GM12878 (cell line): Measurements from ENCODE around the gene KDM5B. TPM values are rescaled to one million over a fixed set of nuclear protein-coding genes. Genes with fewer than 3 reads are reported as not detected.

Source experiments
- ATAC-seq: fragments of 200-7000 bp; cut with Tn5 transposase; 3 replicates; pipeline ENCODE4 v1.9.1; 2020; ENCODE audit warnings: mild to moderate bottlenecking, moderate library complexity
- BruUV-seq: library from RNA; stranded (reverse); fragments of 400-500 nt; replicated peaks from 2 replicates; lab custom pipeline; 2021; lab: Mats Ljungman, UMichigan
- CTCF ChIA-PET: fragments of 300-600 bp; sonication (Branson Sonifier 250); formaldehyde crosslinking; extraction: SDS; loops from one replicate; lab custom pipeline; 2021; ENCODE audit warnings: inconsistent platforms; lab: Yijun Ruan, JAX
- POLR2A ChIA-PET: fragments of 350-600 bp; formaldehyde crosslinking; extraction: SDS; loops from one replicate; lab custom pipeline; 2021; ENCODE audit warnings: inconsistent platforms; lab: Charles Lee
- RAD21 ChIA-PET: fragments of 300-600 bp; sonication (Branson Sonifier 250); formaldehyde crosslinking; loops from one replicate; lab custom pipeline; 2023; ENCODE audit warnings: antibody characterized with exemption; ENCODE audit not compliant: unreplicated experiment; lab: Charles Lee
- SMC1A ChIA-PET: fragments of 300-600 bp; sonication (Branson Sonifier 250); formaldehyde crosslinking; loops from one replicate; lab custom pipeline; 2023; ENCODE audit not compliant: unreplicated experiment, uncharacterized antibody; lab: Charles Lee
- DNase-seq: peaks from one replicate; pipeline ENCODE4 v3.0.0-alpha.2; 2011; ENCODE audit warnings: low read depth, low spot score
- FAIRE-seq: peaks from 3 replicates; lab custom pipeline; 2011; peaks lifted over from hg19 to GRCh38; lab: Jason Lieb, UNC
- H2AFZ ChIP-seq: 2 replicates; pipeline ENCODE4 v1.6.0; 2011; ENCODE audit warnings: low read depth, low read length, control low read depth; ENCODE audit not compliant: control insufficient read depth
- H3K27ac ChIP-seq: 2 replicates; pipeline ENCODE4 v1.5.1; 2011; ENCODE audit warnings: control low read depth; ENCODE audit not compliant: control insufficient read depth, insufficient read depth
- H3K27me3 ChIP-seq, 2 experiments: replicated peaks in 1 of 2; 2 replicates each; pipeline versions ENCODE4 v1.6.0 to v1.6.1; 2011; ENCODE audit warnings: low read length in 1 of 2; ENCODE audit not compliant: control insufficient read depth in 2 of 2, insufficient read depth in 2 of 2
- H3K36me3 ChIP-seq, 2 experiments: 2 replicates each; pipeline ENCODE4 v1.5.1; 2011; ENCODE audit warnings: low read length in 1 of 2; ENCODE audit not compliant: control insufficient read depth in 2 of 2, insufficient read depth in 2 of 2
- H3K4me1 ChIP-seq: 2 replicates; pipeline ENCODE4 v1.6.1; 2011; ENCODE audit warnings: mild to moderate bottlenecking, low read length, moderate library complexity, mixed read lengths; ENCODE audit not compliant: control insufficient read depth, insufficient read depth
- H3K4me2 ChIP-seq: 2 replicates; pipeline ENCODE4 v1.6.0; 2011; ENCODE audit warnings: control low read depth; ENCODE audit not compliant: control insufficient read depth, insufficient read depth
- H3K4me3 ChIP-seq: fragments of 200-600 bp; sonication (generic); 2 replicates; pipeline ENCODE4 v1.5.1; 2016
- H3K79me2 ChIP-seq: 2 replicates; pipeline ENCODE4 v1.6.0; 2011; ENCODE audit warnings: low read length; ENCODE audit not compliant: control insufficient read depth, insufficient read depth
- H3K9ac ChIP-seq: 2 replicates; pipeline ENCODE4 v1.8.0; 2011; ENCODE audit warnings: low read length, control low read depth, mixed read lengths; ENCODE audit not compliant: control insufficient read depth, insufficient read depth
- H3K9me3 ChIP-seq: replicated peaks from 3 replicates; pipeline ENCODE4 v1.5.1; 2011; ENCODE audit warnings: mild to moderate bottlenecking, low read length; ENCODE audit not compliant: control insufficient read depth, insufficient read depth
- H4K20me1 ChIP-seq: 2 replicates; pipeline ENCODE4 v1.6.0; 2011; ENCODE audit not compliant: control insufficient read depth, insufficient read depth
- BCLAF1 ChIP-seq: fragments of 450-650 bp; IDR thresholded peaks from 2 replicates; pipeline ENCODE4 v1.6.1; 2017; ENCODE audit warnings: antibody characterized with exemption, mild to moderate bottlenecking, moderate library complexity
- BRCA1 ChIP-seq: IDR thresholded peaks from 2 replicates; pipeline ENCODE4 v1.6.1; 2011; ENCODE audit warnings: low read depth, low read length, improper control_type of control experiment
- DPF2 ChIP-seq: fragments of 450-650 bp; IDR thresholded peaks from 2 replicates; pipeline ENCODE4 v1.6.1; 2017; ENCODE audit warnings: mild to moderate bottlenecking
- E4F1 ChIP-seq: fragments of 450-650 bp; IDR thresholded peaks from 2 replicates; pipeline ENCODE4 v1.6.1; 2018; ENCODE audit warnings: borderline replicate concordance, mild to moderate bottlenecking; ENCODE audit not compliant: partially characterized antibody
- MYC ChIP-seq: IDR thresholded peaks from 2 replicates; pipeline ENCODE4 v1.6.1; 2011; ENCODE audit warnings: mild to moderate bottlenecking, low read length, moderate library complexity, inconsistent platforms; ENCODE audit not compliant: insufficient read depth, insufficient replicate concordance, insufficient read length, severe bottlenecking
- POLR2A ChIP-seq: IDR thresholded peaks from 2 replicates; pipeline ENCODE4 v1.6.1; 2011; ENCODE audit warnings: low read depth, mild to moderate bottlenecking, low read length
- RAD51 ChIP-seq: fragments of 450-650 bp; IDR thresholded peaks from 2 replicates; pipeline ENCODE4 v1.6.1; 2016; ENCODE audit warnings: moderate library complexity, mild to moderate bottlenecking, inconsistent platforms
- SPI1 ChIP-seq: IDR thresholded peaks from 2 replicates; pipeline ENCODE4 v1.6.1; 2011; ENCODE audit warnings: low read depth, mild to moderate bottlenecking, low read length, moderate library complexity, borderline replicate concordance; ENCODE audit not compliant: insufficient read depth
- TCF7 ChIP-seq: IDR thresholded peaks from 2 replicates; pipeline ENCODE4 v1.6.1; 2014; ENCODE audit warnings: antibody characterized with exemption, borderline replicate concordance
- WRNIP1 ChIP-seq: IDR thresholded peaks from 2 replicates; pipeline ENCODE4 v1.6.1; 2011; ENCODE audit warnings: low read depth, low read length, improper control_type of control experiment, borderline replicate concordance
- ZNF274 ChIP-seq: IDR thresholded peaks from one replicate; pipeline ENCODE4 v1.8.0; 2011; ENCODE audit not compliant: insufficient read length, insufficient read depth
- ZZZ3 ChIP-seq: IDR thresholded peaks from 2 replicates; pipeline ENCODE4 v1.6.1; 2011; ENCODE audit warnings: low read depth; ENCODE audit not compliant: control insufficient read depth, insufficient read length
- WGBS: methylation state at CpG from one replicate; pipeline ENCODE4 v1.1.6; 2016; ENCODE audit warnings: low lambda C conversion rate; ENCODE audit not compliant: insufficient replicate concordance, insufficient coverage; ENCODE audit errors: missing lambda C conversion rate; 5-methylcytosine and 5-hydroxymethylcytosine counted together
- in situ Hi-C: fragments of 300-500 bp; cut with MboI; formaldehyde crosslinking; loops from 9 replicates; pipeline ENCODE4 v1.14.3; 2018; ENCODE audit warnings: mixed read lengths
- intact Hi-C: fragments of 100-400 bp; cut with micrococcal nuclease; formaldehyde crosslinking; loops from one replicate; pipeline ENCODE4 v1.14.2; 2022; ENCODE audit not compliant: unreplicated experiment
- polyA plus RNA-seq, 11 experiments: library from polyadenylated mRNA; depleted of rRNA in 4 of 11; unstranded in 6 of 11; stranded (reverse) in 5 of 11; fragments of >200 nt; fragmentation: Nextera tagmentation in 4 of 11; fragmentation: Illumina TruSeq in 1 of 11; extraction: Ambion mirVana in 4 of 11; extraction: Trizol in 1 of 11; gene quantifications; 1 replicate in 1 of 11; 2 replicates in 10 of 11; pipeline versions ENCODE4 v1.2.1 to v1.2.3, GENCODE V29; 2011 to 2016; ENCODE audit warnings: inconsistent platforms in 2 of 11, missing spikeins in 2 of 11, low read depth in 1 of 11
- total RNA-seq, 4 experiments: library from RNA; depleted of rRNA in 3 of 4; stranded (reverse); fragments of >200 nt in 3 of 4; fragmentation: Illumina TruSeq in 1 of 4; extraction: Trizol in 1 of 4; gene quantifications; 2 replicates each; pipeline versions ENCODE4 v1.2.1 to v1.2.3, GENCODE V29; 2013 to 2021
- TF ChIP-seq, protein P1 (sequence below): fragments of 450-650 bp; IDR thresholded peaks from 2 replicates; pipeline ENCODE4 v1.6.1; 2014; ENCODE audit warnings: mild to moderate bottlenecking

The KDM5B gene
- total and polyA plus RNA-seq, 10 of the 15 experiments (the other 5 are each of a cell fraction or from before 2014, with no cell fraction given) = 1.7 to 26.6 (median 8.1) TPM

GRCh38 chr1:202804126-202804525, 4.1 kb downstream of the KDM5B start (continued):
- TF ChIP-seq SPI1 (no peak), DPF2 (no peak), WRNIP1 (no peak), ZNF274 (no peak)
- TF ChIP-seq, protein P1, sequence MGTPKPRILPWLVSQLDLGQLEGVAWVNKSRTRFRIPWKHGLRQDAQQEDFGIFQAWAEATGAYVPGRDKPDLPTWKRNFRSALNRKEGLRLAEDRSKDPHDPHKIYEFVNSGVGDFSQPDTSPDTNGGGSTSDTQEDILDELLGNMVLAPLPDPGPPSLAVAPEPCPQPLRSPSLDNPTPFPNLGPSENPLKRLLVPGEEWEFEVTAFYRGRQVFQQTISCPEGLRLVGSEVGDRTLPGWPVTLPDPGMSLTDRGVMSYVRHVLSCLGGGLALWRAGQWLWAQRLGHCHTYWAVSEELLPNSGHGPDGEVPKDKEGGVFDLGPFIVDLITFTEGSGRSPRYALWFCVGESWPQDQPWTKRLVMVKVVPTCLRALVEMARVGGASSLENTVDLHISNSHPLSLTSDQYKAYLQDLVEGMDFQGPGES = no peak

DNA sequence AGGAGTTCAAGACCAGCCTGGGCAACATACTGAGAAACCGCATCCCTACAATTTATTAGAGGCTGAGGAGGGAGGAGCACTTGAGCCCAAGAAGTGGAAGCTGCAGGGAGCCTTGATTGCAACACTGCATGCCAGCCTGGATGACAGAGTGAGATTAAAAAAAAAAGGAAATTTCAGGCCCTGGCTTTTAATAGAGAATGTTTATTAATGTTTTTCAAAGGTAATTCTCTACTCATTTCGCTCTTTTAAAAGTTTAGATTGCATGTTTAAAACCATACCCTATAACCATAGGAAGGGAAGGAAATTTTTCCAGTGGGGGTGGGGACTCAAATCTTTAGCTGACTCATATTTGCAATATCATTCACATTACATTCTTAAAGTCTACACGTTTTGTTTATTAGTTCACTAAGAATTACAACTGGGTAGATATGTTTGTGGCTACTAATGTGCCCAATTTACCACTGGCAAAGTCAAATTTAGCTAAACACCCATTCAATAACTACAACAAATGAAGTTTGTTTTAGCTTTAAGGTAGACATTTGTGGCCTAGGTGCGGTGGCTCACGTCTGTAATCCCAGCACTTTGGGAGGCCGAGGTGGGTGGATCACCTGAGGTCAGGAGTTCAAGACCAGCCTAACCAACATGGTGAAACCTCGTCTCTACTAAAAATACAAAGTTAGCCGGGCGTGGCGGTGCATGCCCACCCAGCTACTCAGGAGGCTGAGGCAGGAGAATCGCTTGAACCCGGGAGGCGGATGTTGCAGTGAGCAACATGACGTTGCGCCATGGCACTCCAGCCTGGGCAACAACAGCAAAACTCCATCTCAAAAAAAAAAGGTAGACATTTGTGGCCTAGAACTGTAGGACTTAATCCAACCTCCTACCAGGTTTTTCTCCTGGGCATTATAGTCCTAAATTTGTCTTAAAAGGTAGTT, 5.0 kb downstream of the KDM5B start:
- 61% methylated on average over 15 of the region's 15 CpGs for WGBS
- H3K4me1 ChIP-seq = 0 out of 2 replicates have a peak, but pooled peaks cover 7% of the 10 kb centered on the region
- FAIRE-seq (no peak), ATAC-seq (no peak), DNase-seq (no peak)
- H3K4me2 ChIP-seq = no peak overlapping the region
- H3K79me2 ChIP-seq = peaks cover 39% of the 10 kb centered on the region
- no peak overlapping the region for H3K4me3 ChIP-seq
- ChIA-PET CTCF (interaction anchor here (0.6 to 0.8 kb wide), 3 partner anchors 204 to 778 kb away, joined by 3 to 4 read pairs (median 3); partner anchors contain the start of gene TMEM183A), POLR2A (interaction anchor here (0.6 to 1.2 kb wide), 3 partner anchors 9 to 32 kb away, joined by 3 read pairs; no protein-coding TSS in a partner anchor), RAD21 (no interaction called here), SMC1A (interaction anchor here (1.0 to 4.6 kb wide), 3 partner anchors 12 to 22 kb away, joined by 3 to 10 read pairs (median 3); no protein-coding TSS in a partner anchor)
- intact Hi-C loops = loop anchor here (10.0 kb wide), 1 partner anchor 202 kb away; the partner anchor contains the start of gene TMEM183A
- H3K36me3 ChIP-seq = no peaks in the 10 kb centered on the region
- no peak overlapping the region for H3K27ac ChIP-seq
- no peaks in the 10 kb centered on the region; the same call in 2 of the 3 replicates for H3K9me3 ChIP-seq
- no peak overlapping the region for H3K9ac ChIP-seq
- no peak overlapping the region for H2AFZ ChIP-seq
- no peaks in the 10 kb centered on the region for H3K27me3 ChIP-seq
- no TSS peak for BruUV-seq
- H4K20me1 ChIP-seq = no peaks in the 10 kb centered on the region
- in situ Hi-C loops = no loop called here
- TF ChIP-seq ZZZ3 (no peak), BRCA1 (no peak), E4F1 (no peak), RAD51 (no peak), MYC (no peak), BCLAF1 (no peak), POLR2A (no peak), DPF2 (no peak), TCF7 (no peak)
